Hindlimb muscle (tissue), 1 donor: ENCODE measurements around the gene GBA2. TPM values are rescaled to one million over a fixed set of nuclear protein-coding genes. Genes with fewer than 3 reads are reported as not detected.

Experiments
- DNase-seq: peaks from one replicate; pipeline ENCODE4 v3.0.0-alpha.2; 2013
- polyA plus RNA-seq: library from polyadenylated mRNA; unstranded; fragments of 120-200 nt; gene quantifications from one replicate; pipeline ENCODE4 v1.2.1, GENCODE V29; 2013; ENCODE audit not compliant: insufficient read length

Gene GBA2
- polyA plus RNA-seq, 1 donor: 62.5 TPM

- DNase-seq: no peak
These were observed 34.3 kb downstream of the GBA2 start for GRCh38 chr9:35714579-35715252.

- DNase-seq: no peak
These were observed 34.9 kb downstream of the GBA2 start for GRCh38 chr9:35714123-35714522.

GRCh38 chr9:35713578-35713977 is 35.5 kb downstream of the GBA2 start:
- DNase-seq: no peak

- no peak for DNase-seq
These were observed 36.1 kb downstream of the GBA2 start for GRCh38 chr9:35712762-35713400.

GRCh38 chr9:35711501-35712428 is 37.3 kb downstream of the GBA2 start:
- DNase-seq: no peak

GRCh38 chr9:35710818-35711500 is 38.1 kb downstream of the GBA2 start:
- DNase-seq: no peak

GRCh38 chr9:35708146-35708545 is 40.9 kb downstream of the GBA2 start:
- no peak for DNase-seq

- DNase-seq: no peak
These were observed 42.1 kb downstream of the GBA2 start for GRCh38 chr9:35706951-35707350.

- no peak for DNase-seq
These were observed 43.1 kb downstream of the GBA2 start for GRCh38 chr9:35705836-35706430.

GRCh38 chr9:35705372-35705771 is 43.7 kb downstream of the GBA2 start:
- no peak for DNase-seq

- no peak for DNase-seq
These were observed 44.9 kb downstream of the GBA2 start for GRCh38 chr9:35703906-35704672.

GRCh38 chr9:35702696-35703095 is 46.3 kb downstream of the GBA2 start:
- DNase-seq: no peak

GRCh38 chr9:35700942-35701341 is 48.1 kb downstream of the GBA2 start:
- DNase-seq: no peak

GRCh38 chr9:35700031-35700430 is 49.0 kb downstream of the GBA2 start:
- no peak for DNase-seq

GRCh38 chr9:35698231-35698630 is 50.8 kb downstream of the GBA2 start:
- no peak for DNase-seq

GRCh38 chr9:35697486-35697885 is 51.5 kb downstream of the GBA2 start:
- no peak for DNase-seq

- DNase-seq: no peak
These were observed 52.4 kb downstream of the GBA2 start for GRCh38 chr9:35696520-35697215.

- no peak for DNase-seq
These were observed 53.1 kb downstream of the GBA2 start for GRCh38 chr9:35695943-35696401.

- DNase-seq: no peak
These were observed 57.2 kb downstream of the GBA2 start for GRCh38 chr9:35691757-35692301.

- no peak for DNase-seq
These were observed 57.7 kb downstream of the GBA2 start for GRCh38 chr9:35691334-35691650.
